Ureter (tissue), 1 donor: ENCODE data around the gene CARMIL3. TPM values are rescaled to one million over a fixed set of nuclear protein-coding genes. Genes with fewer than 3 reads are reported as not detected.
"Not testable (repeated sequence)": the region's sequence is repeated elsewhere in the genome, so short reads cannot be mapped to it uniquely, and the experiment has no call there.

Experiments
- DNase-seq: peaks from one replicate; pipeline ENCODE4 v3.0.0-alpha.2; 2020; ENCODE audit warnings: low spot score
- total RNA-seq: library from RNA; stranded (reverse); gene quantifications from one replicate; pipeline ENCODE4 v1.2.4, GENCODE V29; 2023
- donor health status: DM: yes; HTN: yes; CAD: no.

CARMIL3 gene
- total RNA-seq, 1 donor from 2014 or later: 1.3 TPM

- not testable (repeated sequence) for DNase-seq
These were observed 14.7 kb upstream of the CARMIL3 start for GRCh38 chr14:24036963-24037657.

- DNase-seq: no peak
These were observed 14.2 kb upstream of the CARMIL3 start for GRCh38 chr14:24037658-24038037.

GRCh38 chr14:24038686-24039085, 13.1 kb upstream of the CARMIL3 start:
- no peak for DNase-seq

GRCh38 chr14:24040692-24041091, 11.1 kb upstream of the CARMIL3 start:
- DNase-seq: no peak

- no peak for DNase-seq
These were observed 9.1 kb upstream of the CARMIL3 start for GRCh38 chr14:24042746-24043145.

GRCh38 chr14:24049002-24049401, 2.8 kb upstream of the CARMIL3 start:
- DNase-seq: not testable (repeated sequence)

GRCh38 chr14:24050753-24051152, 1.1 kb upstream of the CARMIL3 start:
- peak; percentile 32 for DNase-seq

GRCh38 chr14:24051176-24051788, 527 bp upstream of the CARMIL3 start:
- DNase-seq: peak; percentile 48

- peak; percentile 40 for DNase-seq
These were observed 1.1 kb downstream of the CARMIL3 start for GRCh38 chr14:24052656-24053547.

- DNase-seq: peak; percentile 41
These were observed 1.9 kb downstream of the CARMIL3 start for GRCh38 chr14:24053548-24054323.

GRCh38 chr14:24054324-24054641, 2.5 kb downstream of the CARMIL3 start:
- DNase-seq: no peak

- DNase-seq: no peak
These were observed 2.8 kb downstream of the CARMIL3 start for GRCh38 chr14:24054646-24055045.

GRCh38 chr14:24055971-24056799, 4.4 kb downstream of the CARMIL3 start:
- no peak for DNase-seq

GRCh38 chr14:24056800-24057184, 5.0 kb downstream of the CARMIL3 start:
- DNase-seq: no peak

- DNase-seq: no peak
These were observed 5.5 kb downstream of the CARMIL3 start for GRCh38 chr14:24057271-24057670.

GRCh38 chr14:24057867-24058259, 6.1 kb downstream of the CARMIL3 start:
- no peak for DNase-seq

- peak; percentile 81 for DNase-seq
These were observed 6.6 kb downstream of the CARMIL3 start for GRCh38 chr14:24058260-24058950.

GRCh38 chr14:24058951-24059475, 7.2 kb downstream of the CARMIL3 start:
- no peak for DNase-seq

- DNase-seq: no peak
These were observed 8.1 kb downstream of the CARMIL3 start for GRCh38 chr14:24059841-24060388.

GRCh38 chr14:24060443-24060842, 8.6 kb downstream of the CARMIL3 start:
- DNase-seq: no peak
